Right hindlimb (tissue), 1 donor: ENCODE data around the gene EVI5.

Experiments
- DNase-seq: peaks from one replicate; pipeline ENCODE4 v3.0.0-alpha.2; 2018

EVI5 gene

DNA sequence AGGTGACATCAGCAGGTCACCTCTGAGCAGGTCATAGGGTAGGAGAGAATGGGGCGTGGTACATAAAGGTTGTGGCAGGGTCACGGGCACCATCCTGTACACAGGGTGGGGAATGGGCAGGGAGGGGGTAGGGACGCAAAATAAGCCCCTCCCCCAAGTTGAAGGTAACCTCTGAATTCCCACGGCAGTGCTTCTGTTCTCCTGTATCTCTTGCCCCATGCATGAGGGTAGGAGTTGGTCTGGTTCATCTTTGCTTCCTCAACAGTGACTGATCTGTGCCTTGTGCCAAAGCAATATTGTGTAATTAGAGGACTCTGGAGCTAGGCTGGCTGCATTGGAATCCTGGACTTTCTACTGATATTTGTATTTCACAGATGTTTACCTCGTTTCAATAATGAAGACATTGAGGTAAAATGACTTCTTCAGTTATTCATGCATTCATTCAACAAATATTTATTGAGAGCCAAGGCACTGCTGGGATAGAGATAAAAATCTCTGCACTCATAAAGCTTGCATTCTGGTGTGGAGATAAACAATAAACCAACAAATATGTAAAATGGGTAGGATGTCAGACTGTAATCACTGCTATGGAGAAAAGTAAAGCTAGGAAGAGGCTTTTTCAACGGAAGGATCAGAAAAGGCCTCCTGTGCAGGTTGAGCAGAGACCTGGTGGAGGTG lies 279.8 kb downstream of the EVI5 start:
- DNase-seq: no peak

DNA sequence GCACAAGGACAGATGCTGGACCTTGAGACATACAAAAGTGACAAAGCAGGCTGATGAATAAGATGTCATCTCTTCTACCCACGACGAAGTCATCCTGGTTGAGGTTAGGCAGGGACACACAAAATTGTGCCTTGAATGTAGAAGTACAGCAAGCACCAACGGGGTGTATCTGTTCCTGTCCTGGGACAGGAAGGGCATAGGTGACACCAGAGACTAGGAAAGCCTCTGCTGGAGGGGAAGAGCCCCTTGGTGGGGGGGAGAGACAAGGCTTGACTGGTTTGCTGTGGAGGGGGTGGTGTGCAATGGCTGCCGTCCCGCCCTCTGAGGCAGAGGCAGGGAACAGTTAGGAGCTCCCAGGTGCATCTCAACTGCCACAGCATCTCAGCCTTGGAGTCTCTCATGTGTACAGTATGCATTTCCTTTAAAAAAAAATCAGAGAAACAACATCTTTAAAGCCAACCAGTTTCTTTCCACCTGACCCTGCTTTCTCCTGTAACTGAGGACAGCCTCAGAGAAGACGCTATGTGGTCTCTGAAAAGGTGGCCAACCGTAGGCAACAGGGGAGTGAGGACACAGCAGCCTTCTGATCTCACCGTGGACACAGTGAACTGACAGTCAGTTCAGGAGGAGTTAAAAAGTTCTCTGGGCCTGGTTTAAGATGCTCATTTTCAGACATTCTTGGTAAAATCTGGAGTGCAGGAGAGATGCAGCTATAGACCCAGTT lies 280.5 kb downstream of the EVI5 start:
- no peak for DNase-seq

- DNase-seq: no peak
Measured at GRCh38 chr1:92503926-92504285, 281.0 kb downstream of the EVI5 start.

DNA sequence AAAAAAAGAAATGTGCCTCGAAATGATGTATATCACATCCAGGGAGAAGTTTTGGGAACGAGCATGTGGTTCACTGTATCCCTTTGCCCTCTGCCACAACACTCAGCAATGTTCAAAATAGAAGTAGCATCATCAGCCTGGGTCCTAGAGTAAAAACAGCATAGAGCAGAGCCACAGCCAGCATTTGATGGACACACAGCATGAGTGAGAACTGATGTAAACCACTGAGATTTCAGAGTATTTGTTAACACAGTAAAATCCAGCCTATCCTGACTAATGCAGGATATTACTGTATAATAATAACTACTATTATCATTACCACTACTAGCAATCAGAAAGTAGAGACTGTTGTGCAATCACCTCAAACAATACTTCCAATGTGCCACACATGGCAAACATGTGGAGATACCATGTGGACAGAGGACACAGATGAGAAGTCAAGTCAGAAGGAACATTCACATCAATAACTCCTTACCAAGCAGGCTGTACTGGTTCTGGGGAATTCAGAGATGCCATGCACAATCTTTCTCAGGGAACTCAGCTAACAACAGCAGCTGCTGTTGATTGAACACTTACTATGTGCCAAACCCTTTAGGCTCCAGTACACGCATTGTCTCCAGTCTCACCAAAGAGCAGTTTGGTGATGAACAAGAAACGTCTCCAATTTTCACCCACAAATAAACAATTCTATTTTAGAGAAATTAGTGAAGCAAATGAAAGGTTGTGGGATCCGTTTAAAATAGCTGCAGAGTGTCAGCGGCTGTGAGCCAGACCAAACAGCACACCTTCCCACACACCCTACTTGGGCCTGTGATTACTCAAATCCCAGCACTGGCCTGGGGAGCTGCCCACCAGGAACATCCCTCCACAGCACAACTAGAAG lies 281.6 kb downstream of the EVI5 start:
- no peak for DNase-seq

GRCh38 chr1:92502247-92502646 lies 282.7 kb downstream of the EVI5 start:
- DNase-seq: no peak

DNA sequence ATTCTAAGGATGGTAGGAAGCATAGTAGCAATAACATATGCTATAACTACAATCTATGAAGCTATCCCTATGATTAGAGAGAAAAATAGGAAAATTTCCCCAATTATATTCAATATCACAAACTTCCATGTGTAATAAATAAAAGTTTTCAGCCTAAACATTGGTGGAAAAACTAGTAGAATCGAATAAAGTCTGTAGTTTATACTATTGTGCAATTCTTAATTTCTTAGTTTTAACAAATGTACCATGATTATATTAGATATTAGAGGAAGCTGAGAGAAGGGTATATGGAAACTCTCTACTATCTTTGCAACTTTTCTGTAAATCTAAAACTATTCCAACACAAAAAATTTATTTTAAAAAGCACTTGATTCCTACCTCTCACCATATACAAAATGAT lies 284.4 kb downstream of the EVI5 start:
- DNase-seq: no peak

- DNase-seq: no peak
Measured at GRCh38 chr1:92495392-92496063, 289.4 kb downstream of the EVI5 start.

- DNase-seq: no peak
Measured at GRCh38 chr1:92494485-92495141, 290.3 kb downstream of the EVI5 start.

- no peak for DNase-seq
Measured at GRCh38 chr1:92493139-92493538, 291.8 kb downstream of the EVI5 start.

DNA sequence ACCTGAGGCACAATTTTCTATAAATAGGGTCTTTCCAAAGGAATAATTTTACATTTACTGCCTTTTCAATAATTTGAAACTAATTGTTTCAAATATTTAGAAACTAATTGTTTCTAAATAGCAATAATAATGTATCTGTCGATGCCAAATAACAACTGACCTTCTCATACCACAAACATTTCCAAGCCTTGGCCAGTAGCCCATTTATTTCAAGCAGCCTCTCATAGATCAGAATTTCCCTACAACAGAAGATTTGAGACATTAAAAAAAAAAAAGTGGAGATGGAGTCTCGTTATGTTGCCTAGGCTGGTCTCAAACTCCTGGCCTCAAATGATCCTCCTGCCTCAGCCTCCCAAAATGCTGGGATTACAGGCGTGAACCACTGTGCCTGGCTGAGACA lies 296.1 kb downstream of the EVI5 start:
- DNase-seq: no peak

- DNase-seq: no peak
Measured at GRCh38 chr1:92488416-92488815, 296.5 kb downstream of the EVI5 start.

GRCh38 chr1:92487078-92487605 lies 297.8 kb downstream of the EVI5 start:
- no peak for DNase-seq

GRCh38 chr1:92486251-92487077 lies 298.4 kb downstream of the EVI5 start, which contains the start of gene GFI1:
Gene GFI1 (minus strand): TSS chr1:92486925. CDS start chr1:92483487, 3,438 bp downstream.
- DNase-seq: peak; percentile 39

DNA sequence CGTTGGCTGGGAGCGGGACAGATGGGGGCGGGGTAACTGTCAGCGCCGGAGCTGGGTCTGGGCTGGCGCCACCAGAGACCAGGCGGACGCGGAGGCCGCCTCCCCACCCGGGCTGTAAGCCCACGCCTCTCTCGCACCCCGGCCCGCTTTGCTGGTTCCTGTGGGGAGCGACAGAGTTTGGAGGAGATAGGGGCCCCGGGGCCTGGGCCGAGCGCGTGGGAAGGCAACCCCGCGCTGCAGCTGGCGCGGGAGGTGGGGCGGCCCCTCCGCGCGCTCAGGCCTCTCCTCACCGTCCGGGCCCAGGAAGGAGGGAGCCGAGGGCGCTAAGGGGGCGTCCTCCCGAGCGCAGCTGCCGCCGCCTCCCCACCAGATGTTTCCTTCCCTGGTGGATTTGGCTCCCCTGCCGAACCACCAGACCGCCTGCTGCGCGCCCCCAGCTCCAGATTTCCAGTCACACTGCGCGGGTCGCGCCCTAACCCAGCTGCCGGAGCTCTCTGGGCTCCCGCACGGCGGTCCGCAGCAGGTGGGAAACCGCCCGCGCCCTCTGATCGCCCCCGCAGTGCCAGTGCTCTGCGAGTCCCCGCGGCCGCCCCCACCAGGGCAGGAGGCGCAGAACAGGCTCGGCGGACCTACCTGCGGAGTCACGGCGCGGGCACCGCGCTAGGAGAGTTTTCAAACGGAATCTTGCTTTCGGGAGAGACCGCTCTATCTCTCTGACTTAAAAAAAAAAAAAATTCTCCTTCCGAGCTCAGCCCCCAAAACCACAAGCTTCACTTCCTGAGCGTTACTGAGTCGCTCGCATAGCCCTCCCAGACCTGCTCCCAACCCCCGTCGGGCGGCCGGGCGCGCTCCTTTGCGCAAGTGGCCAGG lies 299.3 kb downstream of the EVI5 start:
- DNase-seq: peak; percentile 32

DNA sequence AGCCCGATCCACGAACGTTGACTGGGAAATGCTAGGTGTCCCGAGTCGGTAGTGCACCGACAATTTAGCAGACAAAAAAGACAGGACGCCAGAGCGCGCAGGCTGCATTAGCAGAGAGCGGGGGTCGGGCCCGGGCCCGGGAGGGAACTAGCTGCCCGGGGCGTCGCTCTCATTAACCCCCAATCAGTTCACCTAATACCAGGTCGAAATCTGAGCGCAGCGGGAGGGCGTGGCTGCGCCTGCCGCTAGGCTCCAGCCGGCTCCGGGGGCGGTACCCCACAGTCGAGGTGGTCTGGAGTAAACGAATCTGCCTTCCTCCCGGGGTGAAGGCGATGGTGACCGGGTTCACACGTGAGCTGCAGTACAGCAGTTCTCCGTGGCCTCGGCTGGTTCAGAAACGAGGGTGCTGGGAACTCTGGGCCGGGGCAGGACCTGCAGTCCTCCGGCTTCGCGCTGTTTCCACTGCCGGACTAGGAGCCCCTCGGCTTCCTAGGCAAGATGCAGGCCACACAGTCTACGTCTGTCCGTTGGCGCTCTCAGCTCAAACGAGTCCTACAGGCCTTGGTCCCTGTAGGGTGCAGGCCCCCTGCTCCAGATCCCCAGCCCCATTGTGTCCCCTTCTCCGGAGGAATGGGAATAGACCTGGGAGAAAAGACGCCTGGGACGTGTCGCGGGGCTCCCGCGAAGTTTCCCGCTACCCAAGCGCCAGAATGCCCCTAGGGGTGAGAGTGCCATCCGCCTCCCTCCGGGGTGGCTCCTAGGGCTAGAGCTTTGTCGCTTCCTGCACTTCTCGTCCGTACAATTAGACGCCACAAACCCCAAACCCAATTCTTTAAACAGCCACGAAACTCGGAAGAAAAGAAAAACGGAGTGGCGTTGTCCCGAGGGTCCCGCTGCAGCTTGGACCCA lies 300.2 kb downstream of the EVI5 start:
- peak; percentile 33 for DNase-seq

- peak; percentile 24 for DNase-seq
Measured at GRCh38 chr1:92483610-92484471, 301.1 kb downstream of the EVI5 start.

DNA sequence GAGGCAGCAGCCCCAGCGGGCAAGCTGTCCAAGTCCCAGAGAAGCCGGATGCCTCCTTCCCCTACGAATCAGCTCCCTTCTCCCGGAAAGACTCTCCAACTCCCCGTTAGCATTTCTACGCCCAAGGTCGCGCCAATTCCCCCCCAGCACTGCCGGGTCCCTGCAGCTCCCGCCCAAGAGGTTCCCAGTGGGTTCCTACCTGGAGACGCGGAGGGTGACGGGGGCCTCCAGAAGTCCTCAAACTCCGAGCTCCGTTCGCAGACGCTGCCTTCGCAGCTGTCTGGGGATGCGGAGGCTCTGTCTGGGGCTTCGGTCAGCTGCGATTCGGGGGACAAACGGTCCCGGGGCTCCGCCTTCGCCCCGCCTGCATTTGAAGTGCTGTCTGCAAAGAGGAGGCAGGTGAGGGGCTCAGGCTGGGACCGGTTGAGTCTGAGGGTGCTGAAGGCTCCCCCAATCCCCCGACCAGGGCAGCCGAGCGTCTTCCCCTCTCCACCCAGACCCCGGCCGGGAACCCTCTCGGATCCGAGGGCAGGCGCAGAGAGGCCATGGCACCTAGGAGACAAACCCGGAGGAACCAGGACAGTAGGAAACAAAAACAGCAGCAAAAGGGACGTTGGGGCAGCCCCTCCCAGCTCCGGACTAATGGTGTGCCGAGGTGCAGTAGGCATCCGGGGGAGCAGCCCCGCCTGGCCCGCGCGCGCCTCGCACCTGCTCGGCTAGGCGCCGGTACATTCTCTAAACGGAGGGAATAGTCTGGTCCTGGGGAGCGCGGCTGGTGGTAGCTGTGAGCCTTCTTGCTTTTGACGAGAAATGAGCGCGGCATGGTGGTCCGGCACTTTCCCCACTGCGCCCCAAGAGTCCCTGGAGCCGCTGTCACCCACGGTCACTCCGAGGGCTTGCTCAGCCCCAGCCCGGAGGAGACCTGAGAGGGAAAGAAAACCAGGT lies 302.0 kb downstream of the EVI5 start:
- peak; percentile 42 for DNase-seq
